Measurements from ENCODE around the gene VSTM4. TPM values are rescaled to one million over a fixed set of nuclear protein-coding genes. Genes with fewer than 3 reads are reported as not detected.
A peak's percentile ranks its signal among the peaks of the same experiment; 100 is the strongest.

The VSTM4 gene
- total RNA-seq, 2 donors from 2014 or later: 6.9 to 36.0 TPM

DNA sequence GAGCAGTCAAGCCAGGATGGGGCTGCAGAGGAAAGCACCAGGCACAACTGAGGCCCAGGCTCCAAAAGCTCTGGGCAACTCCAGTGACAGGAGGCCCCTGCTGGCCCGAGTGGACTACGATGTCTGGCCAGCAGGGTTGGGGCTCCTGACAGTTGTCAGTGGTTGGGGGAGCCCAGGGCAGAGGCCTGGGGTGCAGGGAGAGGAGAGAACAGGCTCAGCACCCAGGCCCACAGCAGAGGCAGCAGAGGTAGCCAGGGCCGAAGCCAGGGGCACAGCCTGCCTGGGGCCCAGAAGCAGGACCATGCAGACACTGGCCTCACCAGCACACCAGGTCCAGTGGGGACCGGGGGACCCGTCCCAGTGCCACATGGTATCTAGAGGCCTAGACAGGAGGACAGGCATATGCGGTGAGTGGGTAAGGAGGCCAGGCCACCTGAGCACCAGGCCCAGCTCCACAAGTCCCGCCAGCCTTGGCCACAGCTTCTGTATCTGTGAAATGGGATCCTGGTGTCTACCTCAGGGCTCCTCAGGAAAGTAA is 129.6 kb downstream of the VSTM4 start:
- H3K4me3 ChIP-seq: no peak overlapping the region
- no peaks in the 10 kb centered on the region for H3K4me1 ChIP-seq (replicated peaks)
- intact Hi-C loops (cut with DNase I): no loop called here
- WGBS: 94% methylated on average over 7 of the region's 7 CpGs
- TF ChIP-seq POLR2AphosphoS5 (IDR thresholded peaks at IDR 0.05): no peak
- TF ChIP-seq POLR2A (IDR thresholded peaks at IDR 0.05): no peak
- TF ChIP-seq, protein P1, sequence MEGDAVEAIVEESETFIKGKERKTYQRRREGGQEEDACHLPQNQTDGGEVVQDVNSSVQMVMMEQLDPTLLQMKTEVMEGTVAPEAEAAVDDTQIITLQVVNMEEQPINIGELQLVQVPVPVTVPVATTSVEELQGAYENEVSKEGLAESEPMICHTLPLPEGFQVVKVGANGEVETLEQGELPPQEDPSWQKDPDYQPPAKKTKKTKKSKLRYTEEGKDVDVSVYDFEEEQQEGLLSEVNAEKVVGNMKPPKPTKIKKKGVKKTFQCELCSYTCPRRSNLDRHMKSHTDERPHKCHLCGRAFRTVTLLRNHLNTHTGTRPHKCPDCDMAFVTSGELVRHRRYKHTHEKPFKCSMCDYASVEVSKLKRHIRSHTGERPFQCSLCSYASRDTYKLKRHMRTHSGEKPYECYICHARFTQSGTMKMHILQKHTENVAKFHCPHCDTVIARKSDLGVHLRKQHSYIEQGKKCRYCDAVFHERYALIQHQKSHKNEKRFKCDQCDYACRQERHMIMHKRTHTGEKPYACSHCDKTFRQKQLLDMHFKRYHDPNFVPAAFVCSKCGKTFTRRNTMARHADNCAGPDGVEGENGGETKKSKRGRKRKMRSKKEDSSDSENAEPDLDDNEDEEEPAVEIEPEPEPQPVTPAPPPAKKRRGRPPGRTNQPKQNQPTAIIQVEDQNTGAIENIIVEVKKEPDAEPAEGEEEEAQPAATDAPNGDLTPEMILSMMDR (IDR thresholded peaks at IDR 0.05): no peak
- no peak overlapping the region for H3K27ac ChIP-seq
- H3K9me3 ChIP-seq: no peaks in the 10 kb centered on the region
- H3K27me3 ChIP-seq (replicated peaks; ENCODE audit: insufficient read depth): no peaks in the 10 kb centered on the region
- no peak for DNase-seq (ENCODE audit: low spot score)
- H3K36me3 ChIP-seq: no peaks in the 10 kb centered on the region

DNA sequence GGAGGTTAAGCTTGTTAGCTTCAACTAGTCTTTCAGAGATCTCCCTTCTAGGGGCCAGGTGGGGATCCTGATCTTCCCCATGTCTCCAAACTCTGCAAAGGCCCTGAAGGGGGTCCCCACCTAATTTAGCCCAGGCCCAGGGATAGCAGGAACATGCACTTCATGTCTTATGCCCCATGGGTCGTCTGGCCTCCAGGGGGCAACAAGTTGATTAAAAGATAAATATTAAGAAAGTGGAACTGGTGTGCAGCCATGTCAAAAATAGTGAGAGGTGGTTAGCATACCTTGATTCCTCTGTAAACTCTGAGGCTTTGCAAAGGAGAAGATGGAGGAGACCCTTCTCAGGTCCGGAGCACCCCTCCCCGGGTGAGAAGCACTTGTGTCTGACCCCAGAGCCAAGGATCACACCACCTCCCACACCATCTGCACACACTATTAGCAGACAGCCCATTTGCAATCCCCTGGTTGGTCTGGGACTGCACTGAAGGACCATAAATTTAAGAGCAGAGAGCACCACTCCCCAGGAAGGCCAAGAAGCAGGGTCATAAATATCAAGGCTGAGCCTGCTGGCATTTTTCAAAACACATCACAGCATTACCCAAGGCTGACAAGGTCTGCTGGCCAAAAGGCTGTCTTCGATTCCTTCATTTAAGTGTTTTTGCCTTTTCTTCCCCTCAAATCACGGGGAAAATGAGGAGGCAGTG is 131.5 kb downstream of the VSTM4 start:
- H3K9me3 ChIP-seq: no peaks in the 10 kb centered on the region
- intact Hi-C loops (cut with DNase I): loop anchor here (2.0 to 5.0 kb wide), 2 partner anchors 129 to 177 kb away; no protein-coding TSS in a partner anchor
- H3K4me3 ChIP-seq: no peak overlapping the region
- no peaks in the 10 kb centered on the region for H3K27me3 ChIP-seq (replicated peaks; ENCODE audit: insufficient read depth)
- no peak for DNase-seq (ENCODE audit: low spot score)
- no peak overlapping the region for H3K27ac ChIP-seq
- WGBS: 82% methylated on average over 5 of the region's 5 CpGs
- H3K4me1 ChIP-seq (replicated peaks): no peaks in the 10 kb centered on the region
- TF ChIP-seq POLR2A (IDR thresholded peaks at IDR 0.05) (no peak), POLR2AphosphoS5 (IDR thresholded peaks at IDR 0.05) (no peak)
- TF ChIP-seq, protein P1 (IDR thresholded peaks at IDR 0.05): no peak
- H3K36me3 ChIP-seq: no peaks in the 10 kb centered on the region

DNA sequence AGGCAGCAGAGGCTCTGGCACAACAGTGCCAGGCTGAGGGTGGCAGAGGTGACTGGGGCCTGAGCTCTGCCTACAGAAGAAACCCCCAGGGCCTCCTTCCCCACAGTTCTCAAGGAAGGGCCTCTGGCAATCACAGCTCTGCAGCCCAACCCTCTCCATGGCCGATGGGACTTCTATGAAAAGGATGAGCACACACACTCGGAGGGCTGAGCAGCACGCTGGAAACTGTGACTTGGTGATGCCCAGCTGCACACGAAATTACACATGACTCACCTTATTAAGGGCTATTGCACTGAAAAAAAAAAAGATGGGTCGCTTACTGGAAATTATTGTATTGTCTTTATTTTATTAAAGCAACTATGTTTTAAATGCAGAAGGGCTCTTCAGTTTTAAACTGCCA is 132.7 kb downstream of the VSTM4 start:
- H3K36me3 ChIP-seq: no peaks in the 10 kb centered on the region
- no peaks in the 10 kb centered on the region for H3K27me3 ChIP-seq (replicated peaks; ENCODE audit: insufficient read depth)
- H3K4me3 ChIP-seq: no peak overlapping the region
- DNase-seq (ENCODE audit: low spot score): no peak
- 85% methylated on average over 5 of the region's 5 CpGs for WGBS
- TF ChIP-seq POLR2AphosphoS5 (IDR thresholded peaks at IDR 0.05): no peak
- TF ChIP-seq, protein P1 (IDR thresholded peaks at IDR 0.05): no peak
- no peak for TF ChIP-seq POLR2A (IDR thresholded peaks at IDR 0.05)
- no peak overlapping the region for H3K27ac ChIP-seq
- intact Hi-C loops (cut with DNase I): loop anchor here (2.0 to 5.0 kb wide), 2 partner anchors 130 to 178 kb away; no protein-coding TSS in a partner anchor
- no peaks in the 10 kb centered on the region for H3K9me3 ChIP-seq
- H3K4me1 ChIP-seq (replicated peaks): no peaks in the 10 kb centered on the region

DNA sequence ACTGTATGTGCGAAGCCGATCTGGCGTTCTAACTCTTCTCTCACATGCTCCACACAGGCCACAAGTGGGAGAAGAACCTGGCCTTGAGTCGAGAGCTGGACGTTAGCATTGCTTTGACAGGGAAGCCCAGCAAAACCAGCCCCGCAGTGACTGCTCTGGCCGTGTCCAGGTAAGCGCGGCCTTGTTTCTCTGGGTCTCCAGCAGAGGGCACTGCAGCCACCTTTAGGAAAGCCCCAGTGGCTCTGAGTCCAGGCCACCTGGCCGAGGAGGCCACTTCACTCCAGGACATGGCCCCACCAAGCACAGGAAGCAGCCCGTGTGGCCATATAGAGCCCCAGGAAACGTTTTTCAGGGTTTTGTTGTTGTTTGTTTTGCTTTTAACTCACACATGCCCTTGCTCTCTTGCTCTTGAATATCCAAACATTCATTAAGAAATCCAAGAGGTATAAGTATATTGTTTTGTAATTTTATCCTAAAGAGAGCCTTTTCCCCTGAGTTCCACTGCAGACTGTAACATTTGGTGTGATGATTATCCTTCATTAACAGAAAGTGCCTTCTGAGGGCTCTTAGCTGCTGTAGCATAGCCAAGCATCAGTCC is 133.9 kb downstream of the VSTM4 start:
- no peaks in the 10 kb centered on the region for H3K36me3 ChIP-seq
- H3K9me3 ChIP-seq: no peaks in the 10 kb centered on the region
- intact Hi-C loops (cut with DNase I): loop anchor here (5.0 kb wide), 1 partner anchor 131 kb away; no protein-coding TSS in a partner anchor
- no peak overlapping the region for H3K27ac ChIP-seq
- H3K27me3 ChIP-seq (replicated peaks; ENCODE audit: insufficient read depth): no peaks in the 10 kb centered on the region
- H3K4me3 ChIP-seq: no peak overlapping the region
- no peak for TF ChIP-seq POLR2AphosphoS5 (IDR thresholded peaks at IDR 0.05)
- TF ChIP-seq, protein P1 (IDR thresholded peaks at IDR 0.05): peak; percentile 67 to 77 (median 72)
- H3K4me1 ChIP-seq (replicated peaks): no peaks in the 10 kb centered on the region
- DNase-seq (ENCODE audit: low spot score): peak; percentile 23
- WGBS: 31% methylated on average over 12 of the region's 12 CpGs
